ENCODE results near the gene RUVBL1.

DNA sequence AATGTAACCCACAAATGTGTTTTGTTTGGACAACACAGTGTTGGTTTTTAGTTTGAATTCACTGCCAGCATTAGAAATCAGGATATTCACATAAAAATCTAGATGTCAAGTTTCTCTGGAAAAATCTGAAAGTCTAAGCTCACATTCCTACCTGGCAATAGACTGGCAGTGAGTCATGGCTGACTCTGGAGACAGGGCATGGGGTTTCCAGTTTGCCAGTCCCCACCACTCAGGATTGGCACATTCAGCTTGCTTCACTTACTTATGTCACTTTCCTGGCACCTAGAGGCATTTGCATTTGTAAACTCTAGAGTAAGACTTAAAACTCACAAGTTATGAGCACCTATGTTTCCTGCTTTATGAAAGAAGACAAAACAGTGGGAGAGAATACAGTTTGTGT is 90.5 kb downstream of the RUVBL1 start:
- TF ChIP-seq, protein P1, sequence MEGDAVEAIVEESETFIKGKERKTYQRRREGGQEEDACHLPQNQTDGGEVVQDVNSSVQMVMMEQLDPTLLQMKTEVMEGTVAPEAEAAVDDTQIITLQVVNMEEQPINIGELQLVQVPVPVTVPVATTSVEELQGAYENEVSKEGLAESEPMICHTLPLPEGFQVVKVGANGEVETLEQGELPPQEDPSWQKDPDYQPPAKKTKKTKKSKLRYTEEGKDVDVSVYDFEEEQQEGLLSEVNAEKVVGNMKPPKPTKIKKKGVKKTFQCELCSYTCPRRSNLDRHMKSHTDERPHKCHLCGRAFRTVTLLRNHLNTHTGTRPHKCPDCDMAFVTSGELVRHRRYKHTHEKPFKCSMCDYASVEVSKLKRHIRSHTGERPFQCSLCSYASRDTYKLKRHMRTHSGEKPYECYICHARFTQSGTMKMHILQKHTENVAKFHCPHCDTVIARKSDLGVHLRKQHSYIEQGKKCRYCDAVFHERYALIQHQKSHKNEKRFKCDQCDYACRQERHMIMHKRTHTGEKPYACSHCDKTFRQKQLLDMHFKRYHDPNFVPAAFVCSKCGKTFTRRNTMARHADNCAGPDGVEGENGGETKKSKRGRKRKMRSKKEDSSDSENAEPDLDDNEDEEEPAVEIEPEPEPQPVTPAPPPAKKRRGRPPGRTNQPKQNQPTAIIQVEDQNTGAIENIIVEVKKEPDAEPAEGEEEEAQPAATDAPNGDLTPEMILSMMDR (conservative IDR thresholded peaks at IDR 0.05; ENCODE audit: low read depth, low read length), result no peak
- no peak for TF ChIP-seq FOS (IDR thresholded peaks at IDR 0.05; ENCODE audit: low read depth, low read length)
- TF ChIP-seq RAD21 (IDR thresholded peaks at IDR 0.05; ENCODE audit: low read length), result no peak
- TF ChIP-seq RCOR1 (IDR thresholded peaks at IDR 0.05; ENCODE audit: insufficient replicate concordance, low read length), result no peak
- no peak for TF ChIP-seq POLR2A (IDR thresholded peaks at IDR 0.05; ENCODE audit: low read depth, low read length)
- TF ChIP-seq BHLHE40 (IDR thresholded peaks at IDR 0.05; ENCODE audit: low read depth, low read length), result no peak

Data from IMR-90 (cell line).